Psoas muscle (tissue), 8 donors: ENCODE measurements around the gene SEMA3C. TPM values are rescaled to one million over a fixed set of nuclear protein-coding genes. Genes with fewer than 3 reads are reported as not detected.

Source experiments
- ATAC-seq, 4 donors: fragments of 200-7000 bp; cut with Tn5 transposase; one replicate each; pipeline ENCODE4 v1.9.1; 2020; ENCODE audit warnings: moderate library complexity in 3 of 4, mild to moderate bottlenecking in 2 of 4
- DNase-seq, 2 donors: peaks; one replicate each; pipeline ENCODE4 v3.0.0-alpha.2; 2020
- H3K27ac ChIP-seq: fragments of 200-600 bp; one replicate; pipeline ENCODE4 v1.8.0; 2022
- H3K27me3 ChIP-seq, 3 donors: fragments of 200-600 bp in 1 of 3; one replicate each; pipeline versions ENCODE4 v1.6.1 to v1.8.0; 2013 to 2022; ENCODE audit warnings: low read length in 2 of 3, mild to moderate bottlenecking in 2 of 3, moderate library complexity in 1 of 3; ENCODE audit not compliant: insufficient read depth in 3 of 3
- H3K36me3 ChIP-seq, 2 donors: fragments of 200-600 bp in 1 of 2; one replicate each; pipeline versions ENCODE4 v1.6.1 to v1.8.0; 2013 to 2022; ENCODE audit warnings: low read depth in 1 of 2, mild to moderate bottlenecking in 1 of 2, moderate library complexity in 1 of 2; ENCODE audit not compliant: insufficient read depth in 1 of 2
- H3K4me1 ChIP-seq: fragments of 200-600 bp; one replicate; pipeline ENCODE4 v1.8.0; 2022
- H3K4me3 ChIP-seq: fragments of 200-600 bp; one replicate; pipeline ENCODE4 v1.8.0; 2022; ENCODE audit warnings: mild to moderate bottlenecking
- H3K9me3 ChIP-seq: fragments of 200-600 bp; one replicate; pipeline ENCODE4 v1.8.0; 2022
- WGBS, 3 donors: extraction: QIAGEN DNeasy Blood & Tissue Kit; methylation state at CpG; one replicate each; pipeline versions ENCODE4 v1.1.6 to v1.1.7; 2013; 5-methylcytosine and 5-hydroxymethylcytosine counted together
- intact Hi-C, 2 donors: fragments of 100-400 bp; cut with DNase I; formaldehyde crosslinking; loops; one replicate each; pipeline versions ENCODE4 v1.11.0 to v1.14.2; 2022
- polyA plus RNA-seq, 3 donors: library from polyadenylated mRNA; stranded (reverse); fragments of 200-250 nt; gene quantifications; one replicate each; pipeline ENCODE4 v1.2.3, GENCODE V29; 2013
- total RNA-seq, 4 donors: library from RNA; stranded (reverse); fragmentation: NEBNext Ultra II Directional in 2 of 4; extraction: Animal tissue kit (Norgen Biotek cat#: 25700) in 2 of 4; gene quantifications; one replicate each; pipeline versions ENCODE4 v1.2.1 to v1.2.4, GENCODE V29; 2021 to 2023
- TF ChIP-seq, protein P1 (sequence below): fragments of 200-600 bp; IDR thresholded peaks from one replicate; pipeline ENCODE4 v1.8.0; 2022; ENCODE audit warnings: antibody characterized with exemption
- donor health status: healthy with polysubstance abuse.
- donor health status: DM: no; HTN: no; CAD: no; lungs with moderate emphysema.
- donor health status: Bipolar disorder and iron deficiency.
- donor health status: healthy.
- donor health status: DM: yes; HTN: yes; CAD: no.
- donor health status: DM: no; HTN: no; CAD: no.
- donor health status: DM: no; HTN: no; CAD: no.
- donor health status: DM: yes; HTN: yes; CAD: no.

The SEMA3C gene
- total and polyA plus RNA-seq, 7 donors, result 6.6 to 63.1 (median 18.3) TPM

DNA sequence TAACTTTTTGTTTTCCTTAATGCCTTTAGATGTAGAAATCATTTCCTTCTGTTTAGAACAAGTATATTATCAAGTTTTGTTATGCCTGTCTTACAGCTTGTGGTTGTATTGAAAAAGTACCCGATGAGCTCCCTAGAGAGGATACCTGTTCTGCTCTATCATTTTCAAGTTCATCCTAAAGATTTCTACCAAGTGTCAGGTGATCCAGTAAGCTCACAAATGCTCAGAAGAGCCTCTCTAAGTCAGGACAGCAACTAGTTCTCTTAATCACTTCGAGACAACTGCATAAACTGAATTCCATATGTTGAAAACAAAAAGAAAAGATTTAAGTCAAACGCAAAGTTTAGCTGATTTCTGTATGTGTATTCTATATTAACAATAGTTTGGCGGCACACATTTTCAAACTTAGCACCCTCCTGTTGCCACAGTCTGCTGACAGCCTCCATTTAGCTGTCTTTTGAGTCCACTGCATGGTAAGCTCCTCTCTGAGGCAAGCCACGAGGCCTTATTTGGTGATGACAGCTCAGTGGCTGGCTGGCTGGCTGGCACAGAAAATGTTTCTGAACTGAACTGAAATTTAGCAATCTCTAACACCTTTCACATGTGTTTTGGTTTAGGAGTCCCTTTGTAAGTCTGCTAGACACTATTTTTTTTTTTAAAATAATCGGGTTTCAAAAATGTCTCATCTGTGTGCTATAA lies 59.4 kb downstream of the SEMA3C start:
- Histone ChIP-seq H3K4me3 (no peak overlapping the region), H3K4me1 (peaks cover 10% of the 10 kb centered on the region), H3K27ac (peak overlapping the region; percentile 70), H3K36me3 (no peaks in the 10 kb centered on the region), H3K27me3 (no peaks in the 10 kb centered on the region), H3K9me3 (no peaks in the 10 kb centered on the region)
- DNase-seq (peak; percentile 37 to 73), ATAC-seq (peak; percentile 79 to 96 (median 90))
- intact Hi-C loops, result no loop called here
- 64 to 73% (median 66%) methylated on average over 6 of the region's 6 CpGs for WGBS, 3 donors
- TF ChIP-seq, protein P1, sequence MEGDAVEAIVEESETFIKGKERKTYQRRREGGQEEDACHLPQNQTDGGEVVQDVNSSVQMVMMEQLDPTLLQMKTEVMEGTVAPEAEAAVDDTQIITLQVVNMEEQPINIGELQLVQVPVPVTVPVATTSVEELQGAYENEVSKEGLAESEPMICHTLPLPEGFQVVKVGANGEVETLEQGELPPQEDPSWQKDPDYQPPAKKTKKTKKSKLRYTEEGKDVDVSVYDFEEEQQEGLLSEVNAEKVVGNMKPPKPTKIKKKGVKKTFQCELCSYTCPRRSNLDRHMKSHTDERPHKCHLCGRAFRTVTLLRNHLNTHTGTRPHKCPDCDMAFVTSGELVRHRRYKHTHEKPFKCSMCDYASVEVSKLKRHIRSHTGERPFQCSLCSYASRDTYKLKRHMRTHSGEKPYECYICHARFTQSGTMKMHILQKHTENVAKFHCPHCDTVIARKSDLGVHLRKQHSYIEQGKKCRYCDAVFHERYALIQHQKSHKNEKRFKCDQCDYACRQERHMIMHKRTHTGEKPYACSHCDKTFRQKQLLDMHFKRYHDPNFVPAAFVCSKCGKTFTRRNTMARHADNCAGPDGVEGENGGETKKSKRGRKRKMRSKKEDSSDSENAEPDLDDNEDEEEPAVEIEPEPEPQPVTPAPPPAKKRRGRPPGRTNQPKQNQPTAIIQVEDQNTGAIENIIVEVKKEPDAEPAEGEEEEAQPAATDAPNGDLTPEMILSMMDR, result no peak

DNA sequence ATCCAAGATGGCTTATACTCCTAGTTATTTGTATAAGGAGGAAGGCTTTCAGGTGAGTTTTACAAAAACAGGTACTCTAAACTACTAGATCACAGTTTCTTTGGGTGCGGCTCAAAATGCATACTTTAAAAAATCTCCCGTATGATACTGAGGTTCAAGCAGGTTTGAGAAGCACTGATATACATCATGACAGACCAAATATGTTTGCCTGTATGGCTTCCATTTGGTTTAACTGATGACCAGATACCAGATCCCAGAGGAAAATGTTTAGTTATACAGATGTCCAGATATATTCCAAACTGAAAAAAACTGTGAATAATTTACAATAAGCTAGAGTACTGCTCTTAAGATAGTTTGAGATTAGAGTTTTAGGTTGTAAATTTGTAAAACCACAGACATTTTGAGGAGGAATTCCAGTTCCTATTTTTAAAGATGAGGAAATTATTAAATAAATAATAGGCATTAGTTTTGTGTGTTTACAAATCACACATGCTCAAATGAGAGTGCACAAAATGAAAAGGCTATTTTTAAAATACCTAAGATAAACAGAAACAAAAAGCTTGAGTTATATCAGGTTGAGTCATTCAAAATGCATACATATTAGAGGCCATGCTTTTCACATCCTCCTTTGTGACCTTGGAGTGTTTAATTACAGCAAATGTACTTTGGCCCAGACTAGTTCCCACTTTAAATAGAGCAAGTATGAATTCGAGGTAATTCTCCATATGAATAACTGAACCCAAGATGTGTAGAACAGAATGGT lies 60.5 kb downstream of the SEMA3C start:
- no peaks in the 10 kb centered on the region for H3K27me3 ChIP-seq
- H3K9me3 ChIP-seq, result no peaks in the 10 kb centered on the region
- intact Hi-C loops, result no loop called here
- H3K36me3 ChIP-seq, result no peaks in the 10 kb centered on the region
- ATAC-seq, result peak; percentile 43 to 64 (median 54)
- 58 to 68% (median 59%) methylated on average over 3 of the region's 3 CpGs for WGBS, 3 donors
- no peak overlapping the region for H3K4me3 ChIP-seq
- DNase-seq, result no peak
- H3K27ac ChIP-seq, result peak overlapping the region; percentile 70
- TF ChIP-seq, protein P1, result no peak
- H3K4me1 ChIP-seq, result peaks cover 10% of the 10 kb centered on the region

DNA sequence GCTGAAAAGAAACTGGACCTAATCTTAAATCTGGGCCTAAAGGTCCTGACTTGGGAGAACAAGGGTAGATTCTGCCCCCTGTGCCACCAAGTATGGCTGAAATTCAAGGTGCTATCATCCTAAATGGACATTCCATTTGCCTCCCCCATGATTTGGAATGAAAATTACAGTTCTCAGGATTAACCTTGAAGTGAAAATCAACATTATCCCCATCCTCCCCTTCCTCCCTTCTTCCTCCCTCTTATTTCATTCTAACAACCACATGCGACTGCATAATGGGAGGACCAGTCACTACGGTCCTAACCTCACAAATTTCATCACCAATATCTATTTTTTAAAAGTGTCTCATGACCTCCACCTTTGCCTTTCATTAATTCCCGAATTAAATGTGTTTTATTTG lies 62.1 kb downstream of the SEMA3C start:
- ATAC-seq (no peak), DNase-seq (no peak)
- Histone ChIP-seq H3K36me3 (no peaks in the 10 kb centered on the region), H3K9me3 (no peaks in the 10 kb centered on the region), H3K4me1 (peaks cover 14% of the 10 kb centered on the region), H3K27me3 (no peaks in the 10 kb centered on the region), H3K27ac (no peak overlapping the region), H3K4me3 (no peak overlapping the region)
- WGBS, 3 donors, result 83 to 88% (median 87%) methylated on average over 3 of the region's 3 CpGs
- TF ChIP-seq, protein P1, result no peak
- intact Hi-C loops, result loop anchor here in 1 of 2 donors (1.0 kb wide), 1 partner anchor 34 kb away; no protein-coding TSS in a partner anchor

DNA sequence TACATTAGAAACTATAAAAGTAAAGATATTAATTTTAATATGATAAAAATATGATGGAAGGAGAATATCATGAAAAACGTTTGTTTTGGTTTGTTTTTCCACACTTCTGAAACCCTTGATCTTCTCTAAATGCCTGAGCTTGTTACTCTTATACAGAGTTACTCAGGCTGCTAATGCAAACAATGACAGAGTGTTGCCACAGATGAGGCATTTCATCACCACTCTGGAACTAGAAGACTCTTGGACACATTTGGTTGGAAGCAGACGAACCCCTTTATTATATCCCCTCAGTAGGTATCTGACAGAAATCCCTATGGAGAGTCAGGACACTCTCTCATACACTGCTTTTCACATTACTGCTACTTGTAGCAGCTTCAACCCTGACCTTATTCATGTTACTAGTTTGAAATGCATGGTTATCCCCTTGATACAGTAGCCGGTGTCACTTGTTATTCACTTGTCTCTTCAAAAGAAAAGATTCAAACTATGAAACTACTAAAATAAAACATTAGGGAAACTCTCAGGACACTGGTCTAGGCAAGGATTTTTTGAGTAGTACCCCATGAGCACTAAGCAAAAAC lies 66.9 kb downstream of the SEMA3C start:
- DNase-seq (no peak), ATAC-seq (peak; percentile 42 to 83 (median 62))
- H3K4me3 ChIP-seq, result peak overlapping the region; percentile 12
- peaks cover 14% of the 10 kb centered on the region for H3K4me1 ChIP-seq
- H3K36me3 ChIP-seq, result no peaks in the 10 kb centered on the region
- intact Hi-C loops, result no loop called here
- no peaks in the 10 kb centered on the region for H3K9me3 ChIP-seq
- TF ChIP-seq, protein P1, result no peak
- H3K27me3 ChIP-seq, result no peaks in the 10 kb centered on the region
- peak overlapping the region; percentile 38 for H3K27ac ChIP-seq
- WGBS, 3 donors, result 25 to 39% (median 34%) methylated on average over 3 of the region's 3 CpGs
